Suprapubic skin (tissue), 3 donors: ENCODE data around the gene ABHD2.

Experiments
- POLR2A ChIP-seq, 2 donors: fragments of 450-650 bp; IDR thresholded peaks; one replicate each; pipeline ENCODE4 v1.6.1; 2017; ENCODE audit warnings: antibody characterized with exemption in 2 of 2, mild to moderate bottlenecking in 2 of 2, moderate library complexity in 2 of 2
- TF ChIP-seq, protein P1 (sequence below), 2 donors: fragments of 200-600 bp in 1 of 2; fragments of 450-650 bp in 1 of 2; sonication (generic) in 1 of 2; IDR thresholded peaks; one replicate each; pipeline ENCODE4 v1.5.1; 2016 to 2019; ENCODE audit warnings: antibody characterized with exemption in 2 of 2, mild to moderate bottlenecking in 1 of 2, moderate library complexity in 1 of 2

DNA sequence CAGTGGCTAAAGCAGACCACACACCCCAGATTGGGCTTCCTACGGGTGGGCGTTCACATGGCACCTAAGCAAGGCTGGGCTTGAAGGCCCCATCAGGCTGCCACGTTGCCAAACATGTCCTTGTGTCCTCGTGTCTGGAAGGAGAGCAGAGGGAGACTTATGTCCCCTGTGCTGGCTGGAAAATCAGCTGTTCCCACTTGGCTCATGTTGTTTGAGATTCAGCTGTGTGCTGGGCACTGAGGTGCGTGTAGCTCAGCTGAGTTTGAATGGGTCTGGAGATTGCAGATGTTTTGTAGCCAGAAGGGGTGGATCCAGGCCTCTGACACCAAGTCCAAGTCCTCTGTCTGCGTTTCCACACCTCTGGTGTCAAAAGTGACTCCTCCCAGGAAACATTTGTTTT is 98.5 kb downstream of the ABHD2 start:
- TF ChIP-seq, protein P1, sequence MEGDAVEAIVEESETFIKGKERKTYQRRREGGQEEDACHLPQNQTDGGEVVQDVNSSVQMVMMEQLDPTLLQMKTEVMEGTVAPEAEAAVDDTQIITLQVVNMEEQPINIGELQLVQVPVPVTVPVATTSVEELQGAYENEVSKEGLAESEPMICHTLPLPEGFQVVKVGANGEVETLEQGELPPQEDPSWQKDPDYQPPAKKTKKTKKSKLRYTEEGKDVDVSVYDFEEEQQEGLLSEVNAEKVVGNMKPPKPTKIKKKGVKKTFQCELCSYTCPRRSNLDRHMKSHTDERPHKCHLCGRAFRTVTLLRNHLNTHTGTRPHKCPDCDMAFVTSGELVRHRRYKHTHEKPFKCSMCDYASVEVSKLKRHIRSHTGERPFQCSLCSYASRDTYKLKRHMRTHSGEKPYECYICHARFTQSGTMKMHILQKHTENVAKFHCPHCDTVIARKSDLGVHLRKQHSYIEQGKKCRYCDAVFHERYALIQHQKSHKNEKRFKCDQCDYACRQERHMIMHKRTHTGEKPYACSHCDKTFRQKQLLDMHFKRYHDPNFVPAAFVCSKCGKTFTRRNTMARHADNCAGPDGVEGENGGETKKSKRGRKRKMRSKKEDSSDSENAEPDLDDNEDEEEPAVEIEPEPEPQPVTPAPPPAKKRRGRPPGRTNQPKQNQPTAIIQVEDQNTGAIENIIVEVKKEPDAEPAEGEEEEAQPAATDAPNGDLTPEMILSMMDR (IDR thresholded peaks at IDR 0.05): no peak
- no peak for TF ChIP-seq POLR2A (IDR thresholded peaks at IDR 0.05)
